SK-N-SH (cell line): ENCODE data around the gene TRPV3. TPM values are rescaled to one million over a fixed set of nuclear protein-coding genes. Genes with fewer than 3 reads are reported as not detected.
A peak's percentile ranks its signal among the peaks of the same experiment; 100 is the strongest.

Experiments
- CTCF ChIA-PET: fragments of 300-600, 350-600 bp; formaldehyde crosslinking; extraction: SDS; loops from one replicate; lab custom pipeline; 2021; lab: Yijun Ruan, JAX
- POLR2A ChIA-PET: fragments of 350-600 bp; sonication (Branson Sonifier 250); formaldehyde crosslinking; extraction: SDS; loops from one replicate; lab custom pipeline; 2020; ENCODE audit warnings: antibody characterized with exemption, inconsistent platforms; lab: Yijun Ruan, JAX
- DNase-seq: peaks from one replicate; pipeline ENCODE4 v3.0.0; 2012
- H2AFZ ChIP-seq: fragments of 200-600 bp; sonication (generic); 2 replicates; pipeline ENCODE4 v1.8.1; 2016; ENCODE audit warnings: antibody characterized with exemption, mild to moderate bottlenecking, low read depth
- H3F3A ChIP-seq: fragments of 200-600 bp; sonication (generic); replicated peaks from 2 replicates; pipeline ENCODE3; 2016; ENCODE audit warnings: antibody characterized with exemption, mild to moderate bottlenecking; ENCODE audit not compliant: insufficient read depth
- H3K27ac ChIP-seq, 2 experiments: fragments of 200-500 bp in 1 of 2; fragments of 200-600 bp in 1 of 2; sonication (Bioruptor generic) in 1 of 2; sonication (generic), shearing (Covaris generic) in 1 of 2; 2 replicates each; pipeline versions ENCODE4 v1.5.1 to v1.6.1; 2014 to 2016; ENCODE audit warnings: low read depth in 2 of 2, inconsistent platforms in 1 of 2, low read length in 1 of 2, mild to moderate bottlenecking in 1 of 2, mixed read lengths in 1 of 2
- H3K27me3 ChIP-seq: fragments of 200-600 bp; sonication (generic), shearing (Covaris generic); 2 replicates; pipeline ENCODE4 v1.6.1; 2016; ENCODE audit warnings: mixed run types; ENCODE audit not compliant: insufficient read depth
- H3K36me3 ChIP-seq, 2 experiments: fragments of 200-500 bp in 1 of 2; fragments of 200-600 bp in 1 of 2; sonication (Bioruptor generic) in 1 of 2; sonication (generic) in 1 of 2; replicated peaks in 1 of 2; 2 replicates each; pipeline versions ENCODE3 to v1.5.1; 2014 to 2016; ENCODE audit warnings: low read length in 1 of 2, mild to moderate bottlenecking in 1 of 2; ENCODE audit not compliant: insufficient read depth in 2 of 2, control insufficient read depth in 1 of 2
- H3K4me1 ChIP-seq, 2 experiments: fragments of 200-500 bp in 1 of 2; fragments of 200-600 bp in 1 of 2; sonication (Bioruptor generic) in 1 of 2; sonication (generic), shearing (Covaris generic) in 1 of 2; 2 replicates each; pipeline versions ENCODE4 v1.5.1 to v1.6.1; 2014 to 2016; ENCODE audit warnings: low read depth in 1 of 2, low read length in 1 of 2, mixed run types in 1 of 2; ENCODE audit not compliant: insufficient read depth in 2 of 2, control insufficient read depth in 1 of 2
- H3K4me2 ChIP-seq: fragments of 200-600 bp; sonication (generic), shearing (Covaris generic); 2 replicates; pipeline ENCODE4 v1.6.1; 2017; ENCODE audit warnings: mixed run types
- H3K4me3 ChIP-seq, 2 experiments: fragments of 200-500 bp in 1 of 2; fragments of 200-600 bp in 1 of 2; sonication (Bioruptor generic) in 1 of 2; sonication (generic), shearing (Covaris generic) in 1 of 2; 2 replicates each; pipeline versions ENCODE4 v1.5.1 to v1.8.1; 2014 to 2016; ENCODE audit warnings: low read depth in 2 of 2, inconsistent platforms in 1 of 2, low read length in 1 of 2, mild to moderate bottlenecking in 1 of 2, mixed read lengths in 1 of 2, moderate library complexity in 1 of 2
- H3K79me2 ChIP-seq: fragments of 200-600 bp; sonication (generic); 2 replicates; pipeline ENCODE4 v1.8.1; 2017; ENCODE audit warnings: mild to moderate bottlenecking; ENCODE audit not compliant: insufficient read depth
- H3K9ac ChIP-seq: fragments of 200-600 bp; sonication (generic); 2 replicates; pipeline ENCODE4 v1.6.1; 2017; ENCODE audit warnings: mixed run types
- H3K9me2 ChIP-seq: fragments of 200-600 bp; sonication (generic); 2 replicates; pipeline ENCODE4 v1.6.1; 2017; ENCODE audit warnings: mixed run types
- H3K9me3 ChIP-seq: fragments of 200-600 bp; sonication (generic); 2 replicates; pipeline ENCODE4 v1.6.1; 2017; ENCODE audit warnings: mixed run types, mild to moderate bottlenecking, moderate library complexity
- H4K20me1 ChIP-seq: fragments of 200-600 bp; sonication (generic); 2 replicates; pipeline ENCODE4 v1.6.1; 2017; ENCODE audit warnings: mild to moderate bottlenecking, mixed run types; ENCODE audit not compliant: insufficient read depth
- ELF1 ChIP-seq: IDR thresholded peaks from 2 replicates; pipeline ENCODE4 v1.4.0; 2012
- EP300 ChIP-seq, 2 experiments: IDR thresholded peaks; 2 replicates each; pipeline versions ENCODE4 v1.4.0 to v1.6.1; 2012; ENCODE audit warnings: borderline replicate concordance in 1 of 2, low read depth in 1 of 2, low read length in 1 of 2
- EZH2phosphoT487 ChIP-seq: fragments of 200-600 bp; sonication (generic); IDR thresholded peaks from 2 replicates; pipeline ENCODE4 v1.6.1; 2017; ENCODE audit warnings: low read depth, mixed run types, mild to moderate bottlenecking, antibody characterized with exemption, moderate library complexity, borderline replicate concordance
- FOXM1 ChIP-seq: IDR thresholded peaks from 2 replicates; pipeline ENCODE4 v1.4.0; 2012; ENCODE audit warnings: low read depth, mild to moderate bottlenecking
- MEF2A ChIP-seq: IDR thresholded peaks from 2 replicates; pipeline ENCODE4 v1.4.0; 2012; ENCODE audit warnings: low read depth, borderline replicate concordance
- MXI1 ChIP-seq: IDR thresholded peaks from 2 replicates; pipeline ENCODE4 v1.6.1; 2012; ENCODE audit warnings: mild to moderate bottlenecking, low read depth, low read length, improper control_type of control experiment
- NFIC ChIP-seq: IDR thresholded peaks from 2 replicates; pipeline ENCODE4 v1.4.0; 2012; ENCODE audit warnings: borderline replicate concordance
- RCOR1 ChIP-seq: fragments of 150-350 bp; IDR thresholded peaks from 2 replicates; pipeline ENCODE4 v1.6.1; 2017; ENCODE audit warnings: antibody characterized with exemption, low read length
- RFX5 ChIP-seq: IDR thresholded peaks from 2 replicates; pipeline ENCODE4 v1.6.1; 2012; ENCODE audit warnings: mild to moderate bottlenecking, improper control_type of control experiment, low read length
- TCF12 ChIP-seq: IDR thresholded peaks from 2 replicates; pipeline ENCODE4 v1.4.0; 2012
- WGBS: methylation state at CpG from one replicate; pipeline ENCODE4 v1.1.6; 2017; ENCODE audit warnings: low lambda C conversion rate; 5-methylcytosine and 5-hydroxymethylcytosine counted together
- polyA plus RNA-seq, 3 experiments: library from polyadenylated mRNA; depleted of rRNA; stranded (reverse); fragments of >200 nt; gene quantifications; 2 replicates each; pipeline ENCODE4 v1.2.3, GENCODE V29; 2012
- TF ChIP-seq, protein P1 (sequence below): IDR thresholded peaks from 2 replicates; pipeline ENCODE4 v1.6.1; 2012; ENCODE audit warnings: mild to moderate bottlenecking, low read depth, low read length, moderate library complexity
- TF ChIP-seq, protein P2 (sequence below): IDR thresholded peaks from 2 replicates; pipeline ENCODE4 v1.4.0; 2012; ENCODE audit warnings: low read depth, borderline replicate concordance
- TF ChIP-seq, protein P3 (sequence below): IDR thresholded peaks from 2 replicates; pipeline ENCODE4; 2012
- TF ChIP-seq, protein P4 (sequence below): fragments of 150-350 bp; IDR thresholded peaks from 2 replicates; pipeline ENCODE4 v1.6.1; 2016; ENCODE audit warnings: mild to moderate bottlenecking, low read depth, low read length
- TF ChIP-seq, protein P5 (sequence below): IDR thresholded peaks from 2 replicates; pipeline ENCODE4 v1.4.0; 2012; ENCODE audit warnings: low read depth

TRPV3 gene
- polyA plus RNA-seq, 1 of the 3 experiments (the other 2 are of a cell fraction), result 0.28 TPM

DNA sequence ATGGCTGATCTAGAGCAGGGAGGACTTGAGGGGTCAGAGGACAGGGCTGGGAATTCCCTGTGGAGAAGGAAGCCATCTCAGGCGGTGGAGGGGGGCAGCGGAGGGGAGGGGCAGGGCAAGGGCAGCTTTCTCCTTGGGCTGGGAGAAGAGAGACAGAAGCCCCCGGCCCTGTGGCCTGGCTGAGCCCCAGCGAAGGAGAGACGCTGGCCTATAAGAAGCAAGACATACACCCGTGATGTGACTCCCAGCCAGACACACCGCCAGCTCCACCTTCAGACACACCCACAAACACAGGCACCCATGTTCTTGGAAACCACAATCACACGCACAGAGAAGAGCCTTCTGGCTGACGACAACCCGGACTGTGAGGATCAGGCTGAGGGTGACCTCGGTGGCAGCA, 10.0 kb downstream of the TRPV3 start:
- H3K9me2 ChIP-seq, result no peaks in the 10 kb centered on the region
- no peaks in the 10 kb centered on the region for H3F3A ChIP-seq
- TF ChIP-seq EZH2phosphoT487 (no peak), RCOR1 (no peak), MEF2A (no peak), NFIC (no peak)
- TF ChIP-seq, protein P1, sequence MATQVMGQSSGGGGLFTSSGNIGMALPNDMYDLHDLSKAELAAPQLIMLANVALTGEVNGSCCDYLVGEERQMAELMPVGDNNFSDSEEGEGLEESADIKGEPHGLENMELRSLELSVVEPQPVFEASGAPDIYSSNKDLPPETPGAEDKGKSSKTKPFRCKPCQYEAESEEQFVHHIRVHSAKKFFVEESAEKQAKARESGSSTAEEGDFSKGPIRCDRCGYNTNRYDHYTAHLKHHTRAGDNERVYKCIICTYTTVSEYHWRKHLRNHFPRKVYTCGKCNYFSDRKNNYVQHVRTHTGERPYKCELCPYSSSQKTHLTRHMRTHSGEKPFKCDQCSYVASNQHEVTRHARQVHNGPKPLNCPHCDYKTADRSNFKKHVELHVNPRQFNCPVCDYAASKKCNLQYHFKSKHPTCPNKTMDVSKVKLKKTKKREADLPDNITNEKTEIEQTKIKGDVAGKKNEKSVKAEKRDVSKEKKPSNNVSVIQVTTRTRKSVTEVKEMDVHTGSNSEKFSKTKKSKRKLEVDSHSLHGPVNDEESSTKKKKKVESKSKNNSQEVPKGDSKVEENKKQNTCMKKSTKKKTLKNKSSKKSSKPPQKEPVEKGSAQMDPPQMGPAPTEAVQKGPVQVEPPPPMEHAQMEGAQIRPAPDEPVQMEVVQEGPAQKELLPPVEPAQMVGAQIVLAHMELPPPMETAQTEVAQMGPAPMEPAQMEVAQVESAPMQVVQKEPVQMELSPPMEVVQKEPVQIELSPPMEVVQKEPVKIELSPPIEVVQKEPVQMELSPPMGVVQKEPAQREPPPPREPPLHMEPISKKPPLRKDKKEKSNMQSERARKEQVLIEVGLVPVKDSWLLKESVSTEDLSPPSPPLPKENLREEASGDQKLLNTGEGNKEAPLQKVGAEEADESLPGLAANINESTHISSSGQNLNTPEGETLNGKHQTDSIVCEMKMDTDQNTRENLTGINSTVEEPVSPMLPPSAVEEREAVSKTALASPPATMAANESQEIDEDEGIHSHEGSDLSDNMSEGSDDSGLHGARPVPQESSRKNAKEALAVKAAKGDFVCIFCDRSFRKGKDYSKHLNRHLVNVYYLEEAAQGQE, result no peak
- no peaks in the 10 kb centered on the region for H3K9me3 ChIP-seq
- H3K79me2 ChIP-seq, result no peaks in the 10 kb centered on the region
- H3K4me3 ChIP-seq, result no peak overlapping the region
- DNase-seq, result no peak
- no peak overlapping the region for H3K9ac ChIP-seq
- POLR2A ChIA-PET, result no interaction called here
- H4K20me1 ChIP-seq, result no peaks in the 10 kb centered on the region
- H3K36me3 ChIP-seq, result no peaks in the 10 kb centered on the region
- no peak overlapping the region for H2AFZ ChIP-seq
- no peaks in the 10 kb centered on the region for H3K4me1 ChIP-seq
- 62% methylated on average over 11 of the region's 11 CpGs for WGBS
- peaks cover 16% of the 10 kb centered on the region; the same call in 1 of the 2 replicates for H3K27me3 ChIP-seq
- H3K27ac ChIP-seq, result no peak overlapping the region
- no peak overlapping the region for H3K4me2 ChIP-seq
- CTCF ChIA-PET, result no interaction called here

DNA sequence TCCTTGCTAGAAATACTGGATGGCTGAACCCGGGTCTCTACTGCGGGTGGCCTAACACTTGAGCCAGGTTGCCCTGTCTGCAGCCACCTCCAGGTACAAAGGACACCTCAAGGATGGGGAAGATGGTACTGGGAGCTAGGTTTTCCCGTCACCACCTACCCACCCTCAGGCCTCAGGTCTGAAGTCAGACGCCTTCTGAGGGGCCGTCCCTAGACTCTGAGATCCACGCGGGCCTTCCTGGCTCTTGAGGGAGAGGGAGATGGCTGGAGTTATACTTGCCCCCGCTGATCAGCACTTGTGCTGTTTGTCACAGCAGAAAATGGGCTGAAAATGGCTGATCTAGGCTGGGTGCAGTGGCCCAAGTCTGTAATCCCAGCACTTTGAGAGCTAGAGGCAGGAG, 10.6 kb downstream of the TRPV3 start:
- H2AFZ ChIP-seq, result no peak overlapping the region
- H3K9ac ChIP-seq, result no peak overlapping the region
- no peak overlapping the region for H3K27ac ChIP-seq
- TF ChIP-seq MXI1, result no peak
- TF ChIP-seq TCF12, result no peak
- TF ChIP-seq, protein P2, sequence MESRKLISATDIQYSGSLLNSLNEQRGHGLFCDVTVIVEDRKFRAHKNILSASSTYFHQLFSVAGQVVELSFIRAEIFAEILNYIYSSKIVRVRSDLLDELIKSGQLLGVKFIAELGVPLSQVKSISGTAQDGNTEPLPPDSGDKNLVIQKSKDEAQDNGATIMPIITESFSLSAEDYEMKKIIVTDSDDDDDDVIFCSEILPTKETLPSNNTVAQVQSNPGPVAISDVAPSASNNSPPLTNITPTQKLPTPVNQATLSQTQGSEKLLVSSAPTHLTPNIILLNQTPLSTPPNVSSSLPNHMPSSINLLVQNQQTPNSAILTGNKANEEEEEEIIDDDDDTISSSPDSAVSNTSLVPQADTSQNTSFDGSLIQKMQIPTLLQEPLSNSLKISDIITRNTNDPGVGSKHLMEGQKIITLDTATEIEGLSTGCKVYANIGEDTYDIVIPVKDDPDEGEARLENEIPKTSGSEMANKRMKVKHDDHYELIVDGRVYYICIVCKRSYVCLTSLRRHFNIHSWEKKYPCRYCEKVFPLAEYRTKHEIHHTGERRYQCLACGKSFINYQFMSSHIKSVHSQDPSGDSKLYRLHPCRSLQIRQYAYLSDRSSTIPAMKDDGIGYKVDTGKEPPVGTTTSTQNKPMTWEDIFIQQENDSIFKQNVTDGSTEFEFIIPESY, result no peak
- no peak for TF ChIP-seq RCOR1
- TF ChIP-seq, protein P3, sequence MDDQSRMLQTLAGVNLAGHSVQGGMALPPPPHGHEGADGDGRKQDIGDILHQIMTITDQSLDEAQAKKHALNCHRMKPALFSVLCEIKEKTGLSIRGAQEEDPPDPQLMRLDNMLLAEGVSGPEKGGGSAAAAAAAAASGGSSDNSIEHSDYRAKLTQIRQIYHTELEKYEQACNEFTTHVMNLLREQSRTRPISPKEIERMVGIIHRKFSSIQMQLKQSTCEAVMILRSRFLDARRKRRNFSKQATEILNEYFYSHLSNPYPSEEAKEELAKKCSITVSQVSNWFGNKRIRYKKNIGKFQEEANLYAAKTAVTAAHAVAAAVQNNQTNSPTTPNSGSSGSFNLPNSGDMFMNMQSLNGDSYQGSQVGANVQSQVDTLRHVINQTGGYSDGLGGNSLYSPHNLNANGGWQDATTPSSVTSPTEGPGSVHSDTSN, result no peak
- TF ChIP-seq, protein P4, sequence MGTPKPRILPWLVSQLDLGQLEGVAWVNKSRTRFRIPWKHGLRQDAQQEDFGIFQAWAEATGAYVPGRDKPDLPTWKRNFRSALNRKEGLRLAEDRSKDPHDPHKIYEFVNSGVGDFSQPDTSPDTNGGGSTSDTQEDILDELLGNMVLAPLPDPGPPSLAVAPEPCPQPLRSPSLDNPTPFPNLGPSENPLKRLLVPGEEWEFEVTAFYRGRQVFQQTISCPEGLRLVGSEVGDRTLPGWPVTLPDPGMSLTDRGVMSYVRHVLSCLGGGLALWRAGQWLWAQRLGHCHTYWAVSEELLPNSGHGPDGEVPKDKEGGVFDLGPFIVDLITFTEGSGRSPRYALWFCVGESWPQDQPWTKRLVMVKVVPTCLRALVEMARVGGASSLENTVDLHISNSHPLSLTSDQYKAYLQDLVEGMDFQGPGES, result no peak
- TF ChIP-seq ELF1, result no peak
- no peak for TF ChIP-seq RFX5
- TF ChIP-seq EP300 (IDR thresholded peaks at IDR 0.05; ENCODE audit: borderline replicate concordance in 1 of 2, low read depth in 1 of 2, low read length in 1 of 2), result no peak
- no peak for TF ChIP-seq FOXM1
- TF ChIP-seq, protein P1, result no peak
- TF ChIP-seq, protein P5, sequence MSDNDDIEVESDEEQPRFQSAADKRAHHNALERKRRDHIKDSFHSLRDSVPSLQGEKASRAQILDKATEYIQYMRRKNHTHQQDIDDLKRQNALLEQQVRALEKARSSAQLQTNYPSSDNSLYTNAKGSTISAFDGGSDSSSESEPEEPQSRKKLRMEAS, result no peak
- TF ChIP-seq, all 33 proteins: peak for 0
- Histone ChIP-seq H3K4me2 (no peak overlapping the region), H3K9me3 (no peaks in the 10 kb centered on the region), H3K79me2 (no peaks in the 10 kb centered on the region), H3K36me3 (no peaks in the 10 kb centered on the region), H3K4me3 (no peak overlapping the region), H3K27me3 (peaks cover 16% of the 10 kb centered on the region; the same call in 1 of the 2 replicates), H3K9me2 (no peaks in the 10 kb centered on the region), H4K20me1 (no peaks in the 10 kb centered on the region), H3K4me1 (no peaks in the 10 kb centered on the region), H3F3A (no peaks in the 10 kb centered on the region)
- DNase-seq, result peak; percentile 4
- CTCF ChIA-PET, result no interaction called here
- POLR2A ChIA-PET, result no interaction called here
- 69% methylated on average over 8 of the region's 8 CpGs for WGBS
